ENCODE measurements around the gene VKORC1.

VKORC1 gene

DNA sequence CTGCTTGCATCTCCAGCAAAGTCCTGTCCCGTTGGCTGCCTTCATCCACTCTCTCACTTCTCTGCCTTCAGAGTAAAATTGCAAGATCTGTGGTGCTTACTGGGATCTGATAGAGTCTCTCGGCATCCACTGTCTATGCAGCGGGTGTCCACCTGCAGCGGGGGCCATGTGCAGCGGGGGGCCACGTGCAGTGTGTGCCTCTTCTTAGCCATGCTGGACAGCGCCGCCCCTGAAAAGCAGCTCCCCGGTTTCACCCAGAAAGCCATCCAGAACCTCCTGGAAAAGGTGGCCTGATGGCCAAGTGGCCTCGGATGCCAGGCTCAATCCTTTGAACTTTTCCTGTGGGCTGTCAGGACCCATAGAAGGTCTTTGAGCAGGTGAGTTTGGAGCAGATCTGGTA lies 51.7 kb downstream of the VKORC1 start:
- Histone ChIP-seq H3K27me3 (replicated peaks; ENCODE audit: control insufficient read depth, insufficient read depth, low read length) (no peaks in the 10 kb centered on the region), H3K9me3 (ENCODE audit: control insufficient read depth, low read length) (no peaks in the 10 kb centered on the region), H3K4me1 (ENCODE audit: control insufficient read depth, insufficient read depth, low read length) (no peaks in the 10 kb centered on the region), H3K9ac (ENCODE audit: low read length) (no peak overlapping the region), H3K4me3 (ENCODE audit: low read length) (no peak overlapping the region), H3K36me3 (ENCODE audit: control insufficient read depth, insufficient read depth, low read length, severe bottlenecking) (peaks cover 47% of the 10 kb centered on the region)
- DNase-seq (ENCODE audit: low read depth): no peak

Measured in adipocyte (in vitro differentiated cells).